ENCODE data around the gene ENO4. TPM values are rescaled to one million over a fixed set of nuclear protein-coding genes. Genes with fewer than 3 reads are reported as not detected.

Gene ENO4
- total and polyA plus RNA-seq, 2 experiments from 2014 or later: 0.24 to 0.44 TPM

DNA sequence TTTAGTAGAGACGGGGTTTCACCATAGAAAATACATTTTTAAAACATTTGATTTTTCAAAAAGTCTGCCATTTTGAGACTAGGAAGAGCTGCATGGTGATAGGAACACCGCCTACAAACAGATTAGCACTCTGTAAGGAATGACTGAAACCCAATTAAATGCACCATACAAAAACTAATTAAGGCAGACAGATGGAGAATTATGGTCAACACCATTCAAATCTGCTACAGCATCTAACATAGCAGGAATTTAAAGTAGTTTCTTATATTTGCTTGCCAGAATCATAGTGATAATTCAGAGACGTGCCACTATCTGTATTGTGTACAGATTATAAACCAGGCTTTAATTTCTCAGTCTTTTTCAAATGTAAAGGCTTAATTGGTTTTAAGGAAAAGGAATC lies 68.2 kb downstream of the ENO4 start:
- DNase-seq (ENCODE audit: low spot score): no peak
- H3K27me3 Mint-ChIP-seq (ENCODE audit: insufficient read depth, low read depth, poor library complexity): no peaks in the 10 kb centered on the region
- ATAC-seq: no peak
- no peak overlapping the region for H3K27ac Mint-ChIP-seq
- H3K36me3 Mint-ChIP-seq (ENCODE audit: low read depth): peaks cover 9% of the 10 kb centered on the region
- no peaks in the 10 kb centered on the region for H3K79me2 ChIP-seq (replicated peaks; ENCODE audit: insufficient read depth)
- no peaks in the 10 kb centered on the region for H3K9me3 Mint-ChIP-seq
- H3K27me3 ChIP-seq (ENCODE audit: insufficient read depth): no peaks in the 10 kb centered on the region
- no peak for TF ChIP-seq NANOG (IDR thresholded peaks at IDR 0.05; ENCODE audit: borderline replicate concordance)
- TF ChIP-seq, protein P1, sequence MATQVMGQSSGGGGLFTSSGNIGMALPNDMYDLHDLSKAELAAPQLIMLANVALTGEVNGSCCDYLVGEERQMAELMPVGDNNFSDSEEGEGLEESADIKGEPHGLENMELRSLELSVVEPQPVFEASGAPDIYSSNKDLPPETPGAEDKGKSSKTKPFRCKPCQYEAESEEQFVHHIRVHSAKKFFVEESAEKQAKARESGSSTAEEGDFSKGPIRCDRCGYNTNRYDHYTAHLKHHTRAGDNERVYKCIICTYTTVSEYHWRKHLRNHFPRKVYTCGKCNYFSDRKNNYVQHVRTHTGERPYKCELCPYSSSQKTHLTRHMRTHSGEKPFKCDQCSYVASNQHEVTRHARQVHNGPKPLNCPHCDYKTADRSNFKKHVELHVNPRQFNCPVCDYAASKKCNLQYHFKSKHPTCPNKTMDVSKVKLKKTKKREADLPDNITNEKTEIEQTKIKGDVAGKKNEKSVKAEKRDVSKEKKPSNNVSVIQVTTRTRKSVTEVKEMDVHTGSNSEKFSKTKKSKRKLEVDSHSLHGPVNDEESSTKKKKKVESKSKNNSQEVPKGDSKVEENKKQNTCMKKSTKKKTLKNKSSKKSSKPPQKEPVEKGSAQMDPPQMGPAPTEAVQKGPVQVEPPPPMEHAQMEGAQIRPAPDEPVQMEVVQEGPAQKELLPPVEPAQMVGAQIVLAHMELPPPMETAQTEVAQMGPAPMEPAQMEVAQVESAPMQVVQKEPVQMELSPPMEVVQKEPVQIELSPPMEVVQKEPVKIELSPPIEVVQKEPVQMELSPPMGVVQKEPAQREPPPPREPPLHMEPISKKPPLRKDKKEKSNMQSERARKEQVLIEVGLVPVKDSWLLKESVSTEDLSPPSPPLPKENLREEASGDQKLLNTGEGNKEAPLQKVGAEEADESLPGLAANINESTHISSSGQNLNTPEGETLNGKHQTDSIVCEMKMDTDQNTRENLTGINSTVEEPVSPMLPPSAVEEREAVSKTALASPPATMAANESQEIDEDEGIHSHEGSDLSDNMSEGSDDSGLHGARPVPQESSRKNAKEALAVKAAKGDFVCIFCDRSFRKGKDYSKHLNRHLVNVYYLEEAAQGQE (IDR thresholded peaks at IDR 0.05; ENCODE audit: unreplicated experiment): no peak
- no peak for TF ChIP-seq ETS1 (IDR thresholded peaks at IDR 0.05)
- TF ChIP-seq EZH2phosphoT487 (IDR thresholded peaks at IDR 0.05; ENCODE audit: unreplicated experiment): no peak
- no peak for TF ChIP-seq JUNB (IDR thresholded peaks at IDR 0.05; ENCODE audit: unreplicated experiment)
- TF ChIP-seq STAT1 (IDR thresholded peaks at IDR 0.05; ENCODE audit: unreplicated experiment): no peak
- TF ChIP-seq POLR2AphosphoS5 (IDR thresholded peaks at IDR 0.05; ENCODE audit: low read depth): no peak
- no peak for TF ChIP-seq ZNF331 (CRISPR knock-in tag; IDR thresholded peaks at IDR 0.05; ENCODE audit: low read depth)
- no peak for TF ChIP-seq EZH2 (IDR thresholded peaks at IDR 0.05; ENCODE audit: low read depth, unreplicated experiment)
- no peaks in the 10 kb centered on the region for H3F3A ChIP-seq (replicated peaks; ENCODE audit: low read depth)
- H3K9me2 ChIP-seq (ENCODE audit: insufficient read depth): no peaks in the 10 kb centered on the region
- no peak overlapping the region for H3K27ac ChIP-seq (ENCODE audit: low read depth)
- H3K4me3 Mint-ChIP-seq: no peak overlapping the region
- no peaks in the 10 kb centered on the region for H3K36me3 ChIP-seq (ENCODE audit: insufficient read depth)
- H3K4me2 ChIP-seq: no peak overlapping the region
- no peak overlapping the region for H2AFZ ChIP-seq
- no peak overlapping the region for H3K4me3 ChIP-seq
- no peaks in the 10 kb centered on the region; the same call in 1 of the 2 replicates for H3K4me1 ChIP-seq (ENCODE audit: insufficient read depth)
- H3K4me1 Mint-ChIP-seq: peaks cover 16% of the 10 kb centered on the region; the same call in 2 of the 3 replicates
- no peaks in the 10 kb centered on the region for H4K20me1 ChIP-seq (replicated peaks; ENCODE audit: insufficient read depth)

DNA sequence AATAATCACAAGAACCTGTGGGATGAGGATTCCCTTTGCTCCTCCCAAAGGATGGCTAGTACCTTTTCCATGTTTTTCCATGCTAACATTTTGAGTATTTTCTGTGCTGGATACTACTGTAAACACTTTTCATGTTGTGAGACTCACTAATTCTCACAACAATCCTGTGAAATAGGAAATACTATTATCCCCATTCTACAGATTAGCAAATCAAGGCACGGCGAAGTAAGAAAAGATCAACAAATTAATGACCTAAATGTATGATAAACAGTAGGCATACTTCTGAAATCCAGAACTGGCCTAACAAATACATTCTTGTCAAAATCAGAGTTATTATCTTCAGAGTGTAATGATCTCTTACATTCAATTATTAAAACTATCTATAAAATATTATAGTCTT lies 69.3 kb downstream of the ENO4 start:
- ATAC-seq: no peak
- H3K4me3 ChIP-seq: no peak overlapping the region
- TF ChIP-seq ZNF331 (CRISPR knock-in tag; IDR thresholded peaks at IDR 0.05; ENCODE audit: low read depth): no peak
- no peak for TF ChIP-seq CTCF (conservative IDR thresholded peaks at IDR 0.05; ENCODE audit: low read depth in 2 of 2)
- TF ChIP-seq JUNB (IDR thresholded peaks at IDR 0.05; ENCODE audit: unreplicated experiment): no peak
- TF ChIP-seq EZH2 (IDR thresholded peaks at IDR 0.05; ENCODE audit: low read depth, unreplicated experiment): no peak

More for the DNA sequence above, 69.3 kb downstream of the ENO4 start:
- Histone ChIP-seq H3K9me2 (ENCODE audit: insufficient read depth) (no peaks in the 10 kb centered on the region), H3K27me3 (ENCODE audit: insufficient read depth) (no peaks in the 10 kb centered on the region), H4K20me1 (replicated peaks; ENCODE audit: insufficient read depth) (no peaks in the 10 kb centered on the region), H3K4me1 (ENCODE audit: insufficient read depth) (no peaks in the 10 kb centered on the region; the same call in 1 of the 2 replicates), H2AFZ (no peak overlapping the region), H3K4me2 (no peak overlapping the region), H3K79me2 (replicated peaks; ENCODE audit: insufficient read depth) (no peaks in the 10 kb centered on the region), H3K36me3 (ENCODE audit: insufficient read depth) (no peaks in the 10 kb centered on the region), H3F3A (replicated peaks; ENCODE audit: low read depth) (no peaks in the 10 kb centered on the region), H3K27ac (ENCODE audit: low read depth) (no peak overlapping the region)
- peaks cover 9% of the 10 kb centered on the region for H3K36me3 Mint-ChIP-seq (ENCODE audit: low read depth)
- DNase-seq (ENCODE audit: low spot score): no peak
- H3K4me3 Mint-ChIP-seq: no peak overlapping the region
- no peak overlapping the region for H3K27ac Mint-ChIP-seq
- H3K4me1 Mint-ChIP-seq: peaks cover 16% of the 10 kb centered on the region; the same call in 2 of the 3 replicates
- no peaks in the 10 kb centered on the region for H3K9me3 Mint-ChIP-seq
- no peaks in the 10 kb centered on the region for H3K27me3 Mint-ChIP-seq (ENCODE audit: insufficient read depth, low read depth, poor library complexity)
